ENCODE results near the gene DCP1B. TPM values are rescaled to one million over a fixed set of nuclear protein-coding genes. Genes with fewer than 3 reads are reported as not detected.

The DCP1B gene
- total and polyA plus RNA-seq, 2 donors (not counting 3 experiments of a cell fraction or from before 2014, with no cell fraction given) = 11.2 to 19.8 TPM

- H4K20me1 ChIP-seq (replicated peaks; ENCODE audit: control insufficient read depth, extremely low read depth, insufficient read depth, low read length) = no peaks in the 10 kb centered on the region
- no peaks in the 10 kb centered on the region for H3K9me1 ChIP-seq (replicated peaks; ENCODE audit: control insufficient read depth, extremely low read depth, insufficient read depth, low read length)
- no peaks in the 10 kb centered on the region for H3K27me3 ChIP-seq (ENCODE audit: control insufficient read depth in 2 of 2, insufficient read depth in 2 of 2, low read length in 2 of 2)
- no peaks in the 10 kb centered on the region for H3K79me2 ChIP-seq (ENCODE audit: control insufficient read depth, insufficient read depth, low read length)
- no peak overlapping the region for H3K27ac ChIP-seq (ENCODE audit: insufficient read depth, low read depth, low read length)
- no peak overlapping the region for H2AFZ ChIP-seq (ENCODE audit: low read depth, low read length)
- no peak overlapping the region for H3K4me2 ChIP-seq (ENCODE audit: insufficient read depth, low read length)
- POLR2A ChIA-PET = no interaction called here
- no peak overlapping the region for H3K9ac ChIP-seq (replicated peaks; ENCODE audit: extremely low read depth, insufficient read depth, low read length)
- H3K4me1 ChIP-seq (ENCODE audit: control insufficient read depth, extremely low read depth, insufficient read depth, low read length) = no peaks in the 10 kb centered on the region
- dilution Hi-C loops (cut with MboI; ENCODE audit: extremely low pct_ligation_motif_present, low sequenced_read_pairs) (no loop called here), intact Hi-C loops (cut with micrococcal nuclease) (no loop called here)
- H3K9me3 ChIP-seq (replicated peaks; ENCODE audit: control insufficient read depth, insufficient read depth, low read length) = no peaks in the 10 kb centered on the region
- no peaks in the 10 kb centered on the region for H3K36me3 ChIP-seq (ENCODE audit: control insufficient read depth in 2 of 2, extremely low read depth in 1 of 2, insufficient read depth in 2 of 2, low read length in 2 of 2)
- TF ChIP-seq MYC (IDR thresholded peaks at IDR 0.05; ENCODE audit: low read depth, low read length) (no peak), MAX (IDR thresholded peaks at IDR 0.05; ENCODE audit: insufficient read depth, insufficient read length) (no peak), GATA2 (IDR thresholded peaks at IDR 0.05; ENCODE audit: insufficient read depth, insufficient read length, low read depth, low read length) (no peak), EZH2 (IDR thresholded peaks at IDR 0.05; ENCODE audit: borderline replicate concordance, low read depth, low read length, severe bottlenecking) (no peak), FOS (IDR thresholded peaks at IDR 0.05; ENCODE audit: borderline replicate concordance, insufficient read depth, low read length) (peak; percentile 27)
- CTCF ChIA-PET = interaction anchor here (1.2 kb wide), 1 partner anchor 32 kb away, joined by 5 read pairs; no protein-coding TSS in a partner anchor
- BruUV-seq (replicated peaks) = no TSS peak
- FAIRE-seq (no peak), DNase-seq (ENCODE audit: low read depth, low spot score) (no peak)
- H3K4me3 ChIP-seq (replicated peaks in 1 of 3; ENCODE audit: insufficient read depth in 1 of 3, low read depth in 1 of 3, low read length in 3 of 3) = no peak overlapping the region
These were observed 32.0 kb downstream of the DCP1B start for GRCh38 chr12:1972260-1972659.

GRCh38 chr12:1970331-1970900 lies 33.8 kb downstream of the DCP1B start:
- Histone ChIP-seq H3K9me3 (replicated peaks; ENCODE audit: control insufficient read depth, insufficient read depth, low read length) (no peaks in the 10 kb centered on the region), H3K9me1 (replicated peaks; ENCODE audit: control insufficient read depth, extremely low read depth, insufficient read depth, low read length) (no peaks in the 10 kb centered on the region), H3K4me1 (ENCODE audit: control insufficient read depth, extremely low read depth, insufficient read depth, low read length) (no peaks in the 10 kb centered on the region), H3K4me2 (ENCODE audit: insufficient read depth, low read length) (no peak overlapping the region), H4K20me1 (replicated peaks; ENCODE audit: control insufficient read depth, extremely low read depth, insufficient read depth, low read length) (no peaks in the 10 kb centered on the region), H3K27me3 (ENCODE audit: control insufficient read depth in 2 of 2, insufficient read depth in 2 of 2, low read length in 2 of 2) (no peaks in the 10 kb centered on the region), H3K36me3 (ENCODE audit: control insufficient read depth in 2 of 2, extremely low read depth in 1 of 2, insufficient read depth in 2 of 2, low read length in 2 of 2) (peaks cover 0 to 7% of the 10 kb centered on the region in 2 experiments), H3K27ac (ENCODE audit: insufficient read depth, low read depth, low read length) (no peak overlapping the region), H3K9ac (replicated peaks; ENCODE audit: extremely low read depth, insufficient read depth, low read length) (no peak overlapping the region), H3K79me2 (ENCODE audit: control insufficient read depth, insufficient read depth, low read length) (no peaks in the 10 kb centered on the region), H2AFZ (ENCODE audit: low read depth, low read length) (no peak overlapping the region), H3K4me3 (replicated peaks in 1 of 3; ENCODE audit: insufficient read depth in 1 of 3, low read depth in 1 of 3, low read length in 3 of 3) (no peak overlapping the region)
- dilution Hi-C loops (cut with MboI; ENCODE audit: extremely low pct_ligation_motif_present, low sequenced_read_pairs) (no loop called here), intact Hi-C loops (cut with micrococcal nuclease) (no loop called here)
- FAIRE-seq = no peak
- POLR2A ChIA-PET = no interaction called here
- CTCF ChIA-PET = interaction anchor here (0.7 kb wide), 1 partner anchor 20 kb away, joined by 3 read pairs; no protein-coding TSS in a partner anchor
- DNase-seq (ENCODE audit: low read depth, low spot score) = no peak
- no TSS peak for BruUV-seq (replicated peaks)
- TF ChIP-seq CTCF (IDR thresholded peaks at IDR 0.05; ENCODE audit: extremely low read depth in 1 of 2, insufficient read depth in 1 of 2, low read depth in 1 of 2, low read length in 2 of 2) = no peak
- TF ChIP-seq EZH2 (IDR thresholded peaks at IDR 0.05; ENCODE audit: borderline replicate concordance, low read depth, low read length, severe bottlenecking) = no peak
- no peak for TF ChIP-seq GATA2 (IDR thresholded peaks at IDR 0.05; ENCODE audit: insufficient read depth, insufficient read length, low read depth, low read length)
- no peak for TF ChIP-seq JUN (IDR thresholded peaks at IDR 0.05; ENCODE audit: borderline replicate concordance, insufficient read depth, insufficient read length, low read depth)
- TF ChIP-seq MYC (IDR thresholded peaks at IDR 0.05; ENCODE audit: low read depth, low read length) = no peak
- TF ChIP-seq POLR2AphosphoS5 (IDR thresholded peaks at IDR 0.05; ENCODE audit: insufficient read depth, low read depth, low read length) = no peak
- no peak for TF ChIP-seq MAX (IDR thresholded peaks at IDR 0.05; ENCODE audit: insufficient read depth, insufficient read length)
- TF ChIP-seq FOS (IDR thresholded peaks at IDR 0.05; ENCODE audit: borderline replicate concordance, insufficient read depth, low read length) = no peak
- TF ChIP-seq POLR2A (IDR thresholded peaks at IDR 0.05; ENCODE audit: low read depth, low read length) = no peak

All from endothelial cell of umbilical vein (primary cell).